Neural cell (in vitro differentiated cells): ENCODE results near the gene TMEM63B.

Experiments used
- EP300 ChIP-seq: fragments of 450-650 bp; conservative IDR thresholded peaks from 2 replicates; pipeline ENCODE4 v1.6.1; 2014; ENCODE audit warnings: antibody characterized with exemption, mild to moderate bottlenecking, moderate library complexity; ENCODE audit not compliant: poor library complexity, severe bottlenecking
- EZH2 ChIP-seq: fragments of 200-600, 300-800 bp; shearing (Covaris generic), sonication (generic); IDR thresholded peaks from 2 replicates; pipeline ENCODE4 v1.6.1; 2014; ENCODE audit warnings: antibody characterized with exemption, low read length, borderline replicate concordance, mild to moderate bottlenecking; ENCODE audit not compliant: insufficient read depth, poor library complexity, severe bottlenecking
- MXI1 ChIP-seq: fragments of 450-650 bp; conservative IDR thresholded peaks from 2 replicates; pipeline ENCODE4 v1.6.1; 2014; ENCODE audit warnings: antibody characterized with exemption, mild to moderate bottlenecking; ENCODE audit not compliant: poor library complexity, severe bottlenecking
- POLR2AphosphoS5 ChIP-seq: IDR thresholded peaks from 2 replicates; pipeline ENCODE4 v1.6.1; 2012
- RAD21 ChIP-seq: fragments of 450-650 bp; conservative IDR thresholded peaks from 2 replicates; pipeline ENCODE4 v1.6.1; 2014; ENCODE audit warnings: antibody characterized with exemption, mild to moderate bottlenecking, moderate library complexity
- REST ChIP-seq: IDR thresholded peaks from 2 replicates; pipeline ENCODE4 v1.6.1; 2012; ENCODE audit warnings: borderline replicate concordance
- SMC3 ChIP-seq: fragments of 450-650 bp; conservative IDR thresholded peaks from 2 replicates; pipeline ENCODE4 v1.6.1; 2014; ENCODE audit warnings: antibody characterized with exemption, mild to moderate bottlenecking, moderate library complexity; ENCODE audit not compliant: poor library complexity
- TAF1 ChIP-seq: IDR thresholded peaks from 2 replicates; pipeline ENCODE4 v1.6.1; 2012; ENCODE audit warnings: low read depth
- TF ChIP-seq, protein P1 (sequence below): fragments of 450-650 bp; IDR thresholded peaks from 2 replicates; pipeline ENCODE4 v1.5.1; 2014; ENCODE audit warnings: antibody characterized with exemption, mild to moderate bottlenecking, moderate library complexity; ENCODE audit not compliant: poor library complexity, severe bottlenecking

- TF ChIP-seq REST (no peak), POLR2AphosphoS5 (no peak), EZH2 (no peak), TAF1 (no peak), SMC3 (no peak), EP300 (no peak), RAD21 (no peak), MXI1 (no peak)
- TF ChIP-seq, protein P1, sequence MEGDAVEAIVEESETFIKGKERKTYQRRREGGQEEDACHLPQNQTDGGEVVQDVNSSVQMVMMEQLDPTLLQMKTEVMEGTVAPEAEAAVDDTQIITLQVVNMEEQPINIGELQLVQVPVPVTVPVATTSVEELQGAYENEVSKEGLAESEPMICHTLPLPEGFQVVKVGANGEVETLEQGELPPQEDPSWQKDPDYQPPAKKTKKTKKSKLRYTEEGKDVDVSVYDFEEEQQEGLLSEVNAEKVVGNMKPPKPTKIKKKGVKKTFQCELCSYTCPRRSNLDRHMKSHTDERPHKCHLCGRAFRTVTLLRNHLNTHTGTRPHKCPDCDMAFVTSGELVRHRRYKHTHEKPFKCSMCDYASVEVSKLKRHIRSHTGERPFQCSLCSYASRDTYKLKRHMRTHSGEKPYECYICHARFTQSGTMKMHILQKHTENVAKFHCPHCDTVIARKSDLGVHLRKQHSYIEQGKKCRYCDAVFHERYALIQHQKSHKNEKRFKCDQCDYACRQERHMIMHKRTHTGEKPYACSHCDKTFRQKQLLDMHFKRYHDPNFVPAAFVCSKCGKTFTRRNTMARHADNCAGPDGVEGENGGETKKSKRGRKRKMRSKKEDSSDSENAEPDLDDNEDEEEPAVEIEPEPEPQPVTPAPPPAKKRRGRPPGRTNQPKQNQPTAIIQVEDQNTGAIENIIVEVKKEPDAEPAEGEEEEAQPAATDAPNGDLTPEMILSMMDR, result no peak
Measured at GRCh38 chr6:44147256-44147655, 19.9 kb downstream of the TMEM63B start.
